IMR-90 (cell line): ENCODE measurements around the gene RYR3. TPM values are rescaled to one million over a fixed set of nuclear protein-coding genes. Genes with fewer than 3 reads are reported as not detected.

Experiments
- ATAC-seq: fragments of 200-7000 bp; cut with Tn5 transposase; 2 replicates; pipeline ENCODE4 v1.9.1; 2020; ENCODE audit warnings: low read depth, mild to moderate bottlenecking, moderate library complexity
- BruUV-seq: library from RNA; stranded (reverse); fragments of 400-500 nt; replicated peaks from 2 replicates; lab custom pipeline; 2021; lab: Mats Ljungman, UMichigan
- CTCF ChIA-PET: fragments of 300-600 bp; formaldehyde crosslinking; extraction: SDS; loops from one replicate; lab custom pipeline; 2021; ENCODE audit warnings: antibody characterized with exemption; lab: Yijun Ruan, JAX
- POLR2A ChIA-PET: fragments of 300-600 bp; sonication (Branson Sonifier 250); formaldehyde crosslinking; loops from one replicate; lab custom pipeline; 2022; ENCODE audit warnings: antibody characterized with exemption; ENCODE audit not compliant: unreplicated experiment; lab: Charles Lee
- DNase-seq: peaks from one replicate; pipeline ENCODE4 v3.0.0; 2013
- H2AFZ ChIP-seq: replicated peaks from 2 replicates; pipeline ENCODE3; 2013; ENCODE audit warnings: low read length, mild to moderate bottlenecking; ENCODE audit not compliant: poor library complexity
- H2AK5ac ChIP-seq: 2 replicates; pipeline ENCODE4 v1.6.1; 2013; ENCODE audit warnings: low read depth, low read length, inconsistent platforms
- H2AK9ac ChIP-seq: replicated peaks from 2 replicates; pipeline ENCODE3; 2013; ENCODE audit warnings: mild to moderate bottlenecking, low read depth, low read length, moderate library complexity; ENCODE audit not compliant: poor library complexity
- H2BK120ac ChIP-seq: 2 replicates; pipeline ENCODE4 v1.6.1; 2013; ENCODE audit warnings: low read depth, low read length, inconsistent platforms
- H2BK15ac ChIP-seq: 3 replicates; pipeline ENCODE4 v1.6.1; 2013; ENCODE audit warnings: low read depth, low read length, inconsistent platforms
- H2BK20ac ChIP-seq: 2 replicates; pipeline ENCODE4 v1.6.1; 2013; ENCODE audit warnings: low read depth, mild to moderate bottlenecking, inconsistent platforms, low read length, moderate library complexity
- H2BK5ac ChIP-seq: 2 replicates; pipeline ENCODE4 v1.6.1; 2013; ENCODE audit warnings: mild to moderate bottlenecking, low read depth, low read length, inconsistent platforms; ENCODE audit not compliant: poor library complexity, severe bottlenecking
- H3K14ac ChIP-seq: replicated peaks from 2 replicates; pipeline ENCODE4 v1.6.1; 2013; ENCODE audit warnings: low read depth, low read length, inconsistent platforms
- H3K18ac ChIP-seq: 2 replicates; pipeline ENCODE4 v1.6.1; 2013; ENCODE audit warnings: low read depth, low read length, control low read depth
- H3K23ac ChIP-seq: 2 replicates; pipeline ENCODE4 v1.6.1; 2013; ENCODE audit warnings: low read depth, low read length, inconsistent platforms
- H3K27ac ChIP-seq: 2 replicates; pipeline ENCODE4 v1.5.1; 2013; ENCODE audit warnings: mild to moderate bottlenecking, control low read depth, low read length; ENCODE audit not compliant: insufficient read depth
- H3K27me3 ChIP-seq: 2 replicates; pipeline ENCODE4 v1.6.1; 2013; ENCODE audit warnings: low read length; ENCODE audit not compliant: control insufficient read depth, insufficient read depth
- H3K36me3 ChIP-seq: 2 replicates; pipeline ENCODE4 v1.6.1; 2013; ENCODE audit warnings: low read length, mixed read lengths; ENCODE audit not compliant: control insufficient read depth, insufficient read depth
- H3K4ac ChIP-seq: 2 replicates; pipeline ENCODE4 v1.6.1; 2013; ENCODE audit warnings: low read depth, low read length, inconsistent platforms
- H3K4me1 ChIP-seq: 2 replicates; pipeline ENCODE4 v1.6.1; 2013; ENCODE audit warnings: low read length, mixed read lengths; ENCODE audit not compliant: control insufficient read depth, insufficient read depth
- H3K4me2 ChIP-seq: 2 replicates; pipeline ENCODE4 v1.6.1; 2013; ENCODE audit warnings: low read depth, mild to moderate bottlenecking, control low read depth, low read length, moderate library complexity
- H3K4me3 ChIP-seq: 2 replicates; pipeline ENCODE4 v1.5.1; 2013; ENCODE audit warnings: low read depth, mild to moderate bottlenecking, control low read depth, low read length, moderate library complexity; ENCODE audit not compliant: insufficient read depth
- H3K56ac ChIP-seq: 2 replicates; pipeline ENCODE4 v1.6.1; 2013; ENCODE audit warnings: low read length, inconsistent platforms; ENCODE audit not compliant: insufficient read depth; ENCODE audit errors: extremely low read depth
- H3K79me1 ChIP-seq, 2 experiments: 2 replicates each; pipeline ENCODE4 v1.6.1; 2013; ENCODE audit warnings: low read length in 2 of 2, inconsistent platforms in 1 of 2, low read depth in 1 of 2
- H3K9ac ChIP-seq: 2 replicates; pipeline ENCODE4 v1.6.1; 2013; ENCODE audit warnings: low read depth, low read length, control low read depth
- H3K9me1 ChIP-seq: 2 replicates; pipeline ENCODE4 v1.6.1; 2013; ENCODE audit warnings: low read length, inconsistent platforms; ENCODE audit not compliant: insufficient read depth
- H3K9me3 ChIP-seq: 2 replicates; pipeline ENCODE4 v1.6.1; 2013; ENCODE audit warnings: low read length; ENCODE audit not compliant: control insufficient read depth, insufficient read depth
- H4K20me1 ChIP-seq: 2 replicates; pipeline ENCODE4 v1.6.1; 2013; ENCODE audit warnings: low read length, inconsistent platforms; ENCODE audit not compliant: insufficient read depth
- H4K5ac ChIP-seq: 2 replicates; pipeline ENCODE4 v1.6.1; 2013; ENCODE audit warnings: mild to moderate bottlenecking, low read depth, low read length, control low read depth
- H4K8ac ChIP-seq, 2 experiments: 2 replicates each; pipeline ENCODE4 v1.6.1; 2013; ENCODE audit warnings: low read depth in 2 of 2, low read length in 2 of 2, control low read depth in 1 of 2, inconsistent platforms in 1 of 2
- H4K91ac ChIP-seq: 2 replicates; pipeline ENCODE4 v1.6.1; 2013; ENCODE audit warnings: low read depth, low read length, inconsistent platforms; ENCODE audit not compliant: insufficient read depth
- CEBPB ChIP-seq: IDR thresholded peaks from 2 replicates; pipeline ENCODE4 v1.6.1; 2012; ENCODE audit warnings: low read depth, low read length, improper control_type of control experiment
- CTCF ChIP-seq: conservative IDR thresholded peaks from 2 replicates; pipeline ENCODE4 v1.5.1; 2012; ENCODE audit warnings: mild to moderate bottlenecking, low read depth, low read length, improper control_type of control experiment
- ELK1 ChIP-seq: fragments of 150-350 bp; IDR thresholded peaks from 2 replicates; pipeline ENCODE4 v1.6.1; 2016; ENCODE audit warnings: low read depth, mild to moderate bottlenecking, low read length, moderate library complexity, borderline replicate concordance
- MAZ ChIP-seq: IDR thresholded peaks from 2 replicates; pipeline ENCODE4 v1.6.1; 2012; ENCODE audit warnings: low read depth, mild to moderate bottlenecking, low read length, improper control_type of control experiment, moderate library complexity, borderline replicate concordance
- POLR2A ChIP-seq: IDR thresholded peaks from 2 replicates; pipeline ENCODE4 v1.6.1; 2012; ENCODE audit warnings: mild to moderate bottlenecking, low read depth, low read length
- RAD21 ChIP-seq: IDR thresholded peaks from 2 replicates; pipeline ENCODE4 v1.6.1; 2012; ENCODE audit warnings: low read length, improper control_type of control experiment
- RFX5 ChIP-seq: IDR thresholded peaks from 2 replicates; pipeline ENCODE4 v1.8.0; 2012; ENCODE audit warnings: low read depth, mild to moderate bottlenecking, low read length, moderate library complexity
- whole genome bisulfite sequencing, 2 experiments: methylation state at CpG; one replicate each; pipeline versions ENCODE4 v1.1.5 to v1.1.7; 2013; ENCODE audit warnings: missing lambda C conversion rate in 2 of 2; ENCODE audit not compliant: insufficient read length in 1 of 2; ENCODE audit errors: extremely low coverage in 2 of 2; 5-methylcytosine and 5-hydroxymethylcytosine counted together
- dilution Hi-C: fragments of 300-500 bp; cut with HindIII; formaldehyde crosslinking; loops from one replicate; pipeline ENCODE4 v1.14.3; 2018; ENCODE audit warnings: low sequenced_read_pairs; ENCODE audit not compliant: unreplicated experiment
- in situ Hi-C: fragments of 300-500 bp; cut with MboI; formaldehyde crosslinking; loops from 3 replicates; pipeline ENCODE4 v1.14.3; 2019; ENCODE audit warnings: low sequenced_read_pairs, inconsistent platforms, mixed read lengths
- intact Hi-C: fragments of 100-400 bp; cut with micrococcal nuclease; formaldehyde crosslinking; loops from 2 replicates; pipeline ENCODE4 v1.10.0; 2022
- polyA plus RNA-seq, 3 experiments: library from polyadenylated mRNA; depleted of rRNA; stranded (reverse); fragments of >200 nt; gene quantifications; 2 replicates each; pipeline ENCODE4 v1.2.3, GENCODE V29; 2012; ENCODE audit warnings: low replicate concordance in 1 of 3
- total RNA-seq: library from RNA; depleted of rRNA; stranded (reverse); fragments of >200 nt; gene quantifications from 2 replicates; pipeline ENCODE4 v1.2.3, GENCODE V29; 2012
- TF ChIP-seq, protein P1 (sequence below): fragments of 150-350 bp; IDR thresholded peaks from 2 replicates; pipeline ENCODE4 v1.6.1; 2017; ENCODE audit warnings: mild to moderate bottlenecking, antibody characterized with exemption, low read length, low read depth

The RYR3 gene
- total and polyA plus RNA-seq, 2 of the 4 experiments (the other 2 are of a cell fraction): 0.18 TPM; not detected in 1

- DNase-seq: no peak
- Histone ChIP-seq H3K56ac (no peak overlapping the region), H3K36me3 (no peaks in the 10 kb centered on the region), H4K8ac (no peak overlapping the region), H3K79me1 (no peaks in the 10 kb centered on the region), H3K9me1 (no peaks in the 10 kb centered on the region), H3K9ac (no peak overlapping the region), H2AFZ (no peak overlapping the region), H3K23ac (no peak overlapping the region), H4K91ac (no peak overlapping the region), H2AK5ac (no peak overlapping the region), H4K5ac (no peak overlapping the region), H3K18ac (no peak overlapping the region), H3K4me1 (no peaks in the 10 kb centered on the region), H3K14ac (no peak overlapping the region), H2BK120ac (no peak overlapping the region), H3K9me3 (no peaks in the 10 kb centered on the region), H2BK20ac (no peak overlapping the region), H2AK9ac (no peak overlapping the region), H3K4me2 (no peak overlapping the region), H4K20me1 (no peaks in the 10 kb centered on the region), H3K27ac (no peak overlapping the region), H3K27me3 (no peaks in the 10 kb centered on the region), H2BK15ac (no peak overlapping the region), H3K4ac (no peak overlapping the region), H3K4me3 (no peak overlapping the region), H2BK5ac (no peak overlapping the region)
- intact Hi-C loops (no loop called here), in situ Hi-C loops (no loop called here), dilution Hi-C loops (no loop called here)
- POLR2A ChIA-PET: no interaction called here
- no TSS peak for BruUV-seq
- TF ChIP-seq RAD21 (no peak), CTCF (no peak), ELK1 (no peak), CEBPB (no peak), RFX5 (no peak), POLR2A (no peak), MAZ (no peak)
- TF ChIP-seq, protein P1, sequence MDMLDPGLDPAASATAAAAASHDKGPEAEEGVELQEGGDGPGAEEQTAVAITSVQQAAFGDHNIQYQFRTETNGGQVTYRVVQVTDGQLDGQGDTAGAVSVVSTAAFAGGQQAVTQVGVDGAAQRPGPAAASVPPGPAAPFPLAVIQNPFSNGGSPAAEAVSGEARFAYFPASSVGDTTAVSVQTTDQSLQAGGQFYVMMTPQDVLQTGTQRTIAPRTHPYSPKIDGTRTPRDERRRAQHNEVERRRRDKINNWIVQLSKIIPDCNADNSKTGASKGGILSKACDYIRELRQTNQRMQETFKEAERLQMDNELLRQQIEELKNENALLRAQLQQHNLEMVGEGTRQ: no peak
- CTCF ChIA-PET: no interaction called here
- ATAC-seq: no peak
- 40% methylated on average over 1 of the region's 4 CpGs; no CpG with 5 or more reads in 1 of the 2 experiments for WGBS, 2 experiments
Observed at GRCh38 chr15:33357845-33358244, 47.1 kb downstream of the RYR3 start.
